Measurements from ENCODE around the gene PRM3.

PRM3 gene

DNA sequence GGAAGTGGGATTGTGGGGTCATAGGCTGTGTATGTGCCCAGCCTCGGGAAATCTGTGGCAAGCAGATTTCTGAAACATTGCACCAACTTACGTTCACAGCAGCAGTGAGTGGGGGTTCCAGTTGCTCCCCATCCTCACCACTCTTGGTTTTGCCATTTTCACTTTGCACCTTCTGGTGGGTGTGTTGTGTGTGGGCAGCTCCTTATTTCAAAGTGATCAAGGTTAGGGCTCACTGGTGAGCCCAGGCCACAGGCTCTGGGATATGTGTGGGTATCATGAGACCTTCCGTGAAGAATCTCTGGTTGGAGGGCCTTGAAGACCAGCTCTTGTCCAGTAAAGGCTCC is 37.2 kb upstream of the PRM3 start:
- DNase-seq (ENCODE audit: insufficient read length, low spot score) (no peak), FAIRE-seq (no peak)
- TF ChIP-seq, protein P1, sequence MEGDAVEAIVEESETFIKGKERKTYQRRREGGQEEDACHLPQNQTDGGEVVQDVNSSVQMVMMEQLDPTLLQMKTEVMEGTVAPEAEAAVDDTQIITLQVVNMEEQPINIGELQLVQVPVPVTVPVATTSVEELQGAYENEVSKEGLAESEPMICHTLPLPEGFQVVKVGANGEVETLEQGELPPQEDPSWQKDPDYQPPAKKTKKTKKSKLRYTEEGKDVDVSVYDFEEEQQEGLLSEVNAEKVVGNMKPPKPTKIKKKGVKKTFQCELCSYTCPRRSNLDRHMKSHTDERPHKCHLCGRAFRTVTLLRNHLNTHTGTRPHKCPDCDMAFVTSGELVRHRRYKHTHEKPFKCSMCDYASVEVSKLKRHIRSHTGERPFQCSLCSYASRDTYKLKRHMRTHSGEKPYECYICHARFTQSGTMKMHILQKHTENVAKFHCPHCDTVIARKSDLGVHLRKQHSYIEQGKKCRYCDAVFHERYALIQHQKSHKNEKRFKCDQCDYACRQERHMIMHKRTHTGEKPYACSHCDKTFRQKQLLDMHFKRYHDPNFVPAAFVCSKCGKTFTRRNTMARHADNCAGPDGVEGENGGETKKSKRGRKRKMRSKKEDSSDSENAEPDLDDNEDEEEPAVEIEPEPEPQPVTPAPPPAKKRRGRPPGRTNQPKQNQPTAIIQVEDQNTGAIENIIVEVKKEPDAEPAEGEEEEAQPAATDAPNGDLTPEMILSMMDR (IDR thresholded peaks at IDR 0.05; ENCODE audit: insufficient read depth, missing control alignments): no peak

DNA sequence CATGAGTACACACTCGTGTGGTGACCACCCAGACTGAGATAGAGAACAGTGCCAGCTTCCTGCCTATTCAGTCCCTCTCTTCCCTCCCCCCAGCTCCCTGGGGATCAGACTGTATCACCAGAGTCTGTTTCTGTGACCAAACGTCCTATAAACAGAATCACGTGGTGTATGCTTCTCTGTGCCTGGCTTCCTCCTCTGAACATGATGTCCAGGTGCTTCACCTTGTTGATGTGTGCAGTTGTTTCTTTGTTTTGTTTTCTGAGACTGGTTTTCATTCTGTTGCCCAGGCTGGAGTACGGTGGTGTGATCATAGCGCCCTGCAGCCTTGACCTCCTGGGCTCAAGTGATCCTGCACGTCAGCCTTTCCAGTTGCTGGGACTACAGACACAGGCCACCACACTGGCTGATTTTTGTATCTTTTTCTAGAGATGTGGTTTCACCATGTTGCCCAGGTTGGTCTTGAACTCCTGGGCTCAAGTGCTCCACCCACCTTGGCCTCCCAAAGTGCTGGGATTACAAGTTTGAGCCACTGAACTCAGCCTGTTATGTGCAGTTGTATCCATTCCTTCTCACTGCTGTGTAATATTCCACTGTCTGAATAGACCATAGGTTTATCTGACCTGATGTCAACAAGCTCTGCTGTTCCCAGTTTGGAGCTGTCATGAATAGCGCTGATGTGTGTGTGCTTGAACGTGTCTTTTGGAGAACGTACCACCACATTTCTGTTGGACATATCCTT is 36.6 kb upstream of the PRM3 start:
- TF ChIP-seq, protein P1 (IDR thresholded peaks at IDR 0.05; ENCODE audit: insufficient read depth, missing control alignments): no peak
- FAIRE-seq: no peak
- no peak for DNase-seq (ENCODE audit: insufficient read length, low spot score)

DNA sequence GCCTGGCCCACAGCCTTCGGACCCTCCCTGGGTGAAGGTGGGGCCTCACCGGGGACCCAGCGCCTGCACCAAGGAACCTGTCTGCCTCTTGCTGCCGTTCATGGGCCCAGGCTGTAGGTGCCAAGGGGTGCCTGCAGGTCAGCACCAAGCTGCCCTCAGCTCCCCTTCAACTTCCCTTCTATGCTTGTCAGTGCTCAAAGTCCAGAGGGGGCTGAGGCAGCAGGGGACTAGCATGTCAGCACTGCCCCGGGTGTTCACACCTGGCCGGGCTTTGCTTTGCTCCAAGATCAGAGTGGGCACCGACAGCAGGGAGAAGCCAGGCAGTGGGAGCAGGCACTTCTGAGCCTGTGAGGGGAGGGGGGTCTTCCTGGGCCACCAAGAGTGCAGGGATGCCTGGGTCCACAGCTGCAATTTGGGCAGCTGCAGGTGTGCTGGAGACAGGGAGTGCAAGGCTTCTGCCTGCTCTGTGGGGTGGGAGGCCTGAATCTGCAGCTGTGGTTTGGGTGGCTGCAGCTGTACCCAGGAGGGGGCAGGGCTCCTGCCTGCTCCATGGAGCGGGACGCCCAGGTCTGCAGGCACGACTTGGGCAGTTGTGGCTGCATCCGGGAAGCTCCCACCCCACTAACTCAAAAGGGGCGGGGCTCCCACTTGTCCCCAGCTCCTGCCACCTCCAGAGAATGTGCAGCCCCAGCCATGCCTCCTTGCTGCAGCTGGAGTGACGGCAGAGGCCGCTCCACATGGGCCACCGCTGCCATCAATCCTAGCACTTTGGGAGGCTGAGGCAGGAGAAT is 35.3 kb upstream of the PRM3 start:
- FAIRE-seq (no peak), DNase-seq (ENCODE audit: insufficient read length, low spot score) (no peak)
- TF ChIP-seq, protein P1 (IDR thresholded peaks at IDR 0.05; ENCODE audit: insufficient read depth, missing control alignments): no peak

DNA sequence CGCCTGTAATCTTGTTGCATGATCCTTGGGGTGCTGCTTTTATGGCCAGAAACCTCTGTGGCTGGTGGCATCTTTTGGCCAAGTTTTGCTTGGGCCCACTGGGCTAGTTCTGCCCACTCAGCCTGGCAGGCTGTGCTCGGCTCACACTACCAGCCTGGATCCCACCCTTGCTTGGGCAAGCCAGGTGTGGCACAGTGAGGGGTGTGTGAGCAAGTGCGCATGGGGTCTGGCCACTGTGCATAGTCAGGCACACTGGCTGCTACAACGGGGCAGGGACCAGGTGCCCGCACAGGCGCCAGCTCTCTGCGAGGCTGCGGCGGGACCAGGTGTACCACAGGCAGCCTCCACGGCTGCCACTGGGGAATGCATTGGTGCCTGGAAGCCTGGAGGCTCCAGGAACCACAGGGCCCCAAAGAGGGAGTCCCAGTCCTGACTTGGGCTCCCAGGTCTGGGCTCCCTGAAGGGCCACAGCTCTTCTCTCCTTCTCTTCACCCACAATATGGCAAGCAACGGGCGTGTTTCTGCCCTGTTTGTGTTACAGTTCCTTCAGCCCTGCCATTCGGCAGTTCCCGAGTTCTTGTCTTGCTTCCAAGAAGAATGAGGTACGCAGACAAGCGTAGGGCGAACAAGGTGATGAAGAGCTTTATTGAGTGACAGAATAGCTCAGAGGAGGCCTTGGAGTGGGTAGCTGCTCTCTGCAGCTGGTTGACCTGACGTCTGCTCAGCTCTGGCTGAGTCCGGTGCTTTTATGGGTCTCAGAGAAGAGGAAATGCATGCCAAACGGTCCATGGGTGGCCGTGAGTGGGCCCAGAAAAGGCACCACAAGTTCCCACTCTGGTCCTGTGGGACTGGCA is 34.4 kb upstream of the PRM3 start:
- DNase-seq (ENCODE audit: insufficient read length, low spot score) (no peak), FAIRE-seq (no peak)
- TF ChIP-seq, protein P1 (IDR thresholded peaks at IDR 0.05; ENCODE audit: insufficient read depth, missing control alignments): no peak

DNA sequence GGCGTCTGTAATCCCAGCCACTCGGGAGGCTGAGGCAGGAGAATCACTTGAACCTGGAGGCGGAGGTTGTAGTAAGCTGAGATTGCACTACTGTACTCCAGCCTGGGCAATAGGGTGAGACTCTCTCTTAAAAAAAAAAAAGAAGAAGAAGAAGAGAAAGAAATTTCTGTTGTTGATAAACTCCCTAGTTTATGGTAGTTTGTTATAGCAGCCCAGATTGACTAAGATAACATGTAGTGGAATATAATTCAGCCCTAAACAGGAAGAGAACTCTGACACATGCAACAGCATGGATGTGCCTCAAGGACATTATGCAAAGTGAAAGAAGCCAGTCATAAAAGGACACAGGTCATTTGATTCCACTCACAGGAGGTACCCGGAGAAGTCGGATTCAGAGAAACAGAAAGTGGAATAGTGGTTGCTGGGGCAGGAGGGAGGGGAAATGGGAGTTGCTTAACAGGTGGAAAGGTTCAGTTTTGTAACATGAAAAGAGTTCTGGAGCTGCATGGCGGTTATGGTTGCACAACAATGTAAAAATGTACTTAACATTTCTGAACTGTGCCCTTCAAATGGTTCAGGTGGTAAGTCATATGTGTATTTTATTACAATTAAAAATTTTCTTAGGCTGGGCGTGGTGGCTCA is 33.7 kb upstream of the PRM3 start:
- TF ChIP-seq, protein P1 (IDR thresholded peaks at IDR 0.05; ENCODE audit: insufficient read depth, missing control alignments): no peak
- DNase-seq (ENCODE audit: insufficient read length, low spot score) (no peak), FAIRE-seq (no peak)

DNA sequence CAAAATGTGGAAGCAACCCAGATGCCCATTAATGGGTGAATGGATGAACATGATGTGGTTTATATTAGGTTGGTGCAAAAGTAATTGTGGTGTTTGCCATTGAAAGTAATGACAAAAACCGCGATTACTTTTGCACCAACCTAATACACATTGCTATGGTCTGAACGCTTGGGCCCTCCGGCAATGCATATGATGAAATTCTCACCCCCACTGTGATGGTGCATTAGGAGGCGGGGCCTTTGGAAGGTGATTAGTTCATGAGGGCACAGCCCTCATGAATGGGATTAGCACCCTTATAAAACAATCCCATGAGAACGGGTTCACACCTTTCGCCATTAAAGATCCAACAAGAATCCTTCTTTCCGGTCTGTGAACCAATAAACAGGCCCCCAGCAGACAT is 33.0 kb upstream of the PRM3 start:
- DNase-seq (ENCODE audit: insufficient read length, low spot score) (no peak), FAIRE-seq (no peak)
- TF ChIP-seq, protein P1 (IDR thresholded peaks at IDR 0.05; ENCODE audit: insufficient read depth, missing control alignments): no peak

Data from D721Med (cell line).